Upper lobe of left lung (tissue), 6 donors: ENCODE results near the gene KLHL25. TPM values are rescaled to one million over a fixed set of nuclear protein-coding genes. Genes with fewer than 3 reads are reported as not detected.

ENCODE experiments used
- ATAC-seq, 2 donors: fragments of 200-7000 bp; cut with Tn5 transposase; one replicate each; pipeline ENCODE4 v1.9.1; 2022; ENCODE audit warnings: mild to moderate bottlenecking in 2 of 2, moderate library complexity in 2 of 2; ENCODE audit not compliant: low FRiP score in 2 of 2
- DNase-seq, 2 donors: peaks; one replicate each; pipeline ENCODE4 v3.0.0-alpha.2; 2019 to 2020
- H3K27ac ChIP-seq, 4 donors: fragments of 200-600 bp; sonication (generic); one replicate each; pipeline ENCODE4 v1.5.1; 2016 to 2019
- H3K27me3 ChIP-seq, 4 donors: fragments of 200-600 bp; sonication (generic); one replicate each; pipeline ENCODE4 v1.5.1; 2017 to 2019
- H3K36me3 ChIP-seq, 4 donors: fragments of 200-600 bp; sonication (generic); one replicate each; pipeline ENCODE4 v1.5.1; 2016 to 2019
- H3K4me1 ChIP-seq, 4 donors: fragments of 200-600 bp; sonication (generic); one replicate each; pipeline ENCODE4 v1.5.1; 2018 to 2019
- H3K4me3 ChIP-seq, 4 donors: fragments of 200-600 bp; sonication (generic); one replicate each; pipeline ENCODE4 v1.5.1; 2017 to 2019; ENCODE audit warnings: mild to moderate bottlenecking in 2 of 4, moderate library complexity in 1 of 4
- H3K9me3 ChIP-seq, 4 donors: fragments of 200-600 bp; sonication (generic); one replicate each; pipeline ENCODE4 v1.5.1; 2018 to 2019
- CTCF ChIP-seq, 6 experiments: fragments of 450-650 bp in 4 of 6; fragments of 200-600 bp in 2 of 6; sonication (generic) in 2 of 6; IDR thresholded peaks; one replicate each; pipeline ENCODE4 v1.5.1; 2016 to 2019; ENCODE audit warnings: antibody characterized with exemption in 6 of 6
- EP300 ChIP-seq, 4 donors: sonication (generic); formaldehyde crosslinking; IDR thresholded peaks; one replicate each; pipeline ENCODE4 v1.5.1; 2017; ENCODE audit warnings: antibody characterized with exemption in 4 of 4, control low read depth in 2 of 4
- POLR2A ChIP-seq, 4 donors: fragments of 450-650 bp; IDR thresholded peaks; one replicate each; pipeline ENCODE4 v1.5.1; 2016 to 2017; ENCODE audit warnings: antibody characterized with exemption in 4 of 4, mild to moderate bottlenecking in 2 of 4
- POLR2AphosphoS5 ChIP-seq, 2 donors: sonication (generic); formaldehyde crosslinking; IDR thresholded peaks; one replicate each; pipeline ENCODE4 v1.5.1; 2017; ENCODE audit warnings: antibody characterized with exemption in 2 of 2
- WGBS, 2 donors: methylation state at CpG; one replicate each; pipeline ENCODE4 v1.1.5; 2017 to 2018; 5-methylcytosine and 5-hydroxymethylcytosine counted together
- total RNA-seq, 6 donors: library from RNA; depleted of rRNA in 4 of 6; stranded (reverse); fragments of >200 nt in 4 of 6; gene quantifications; one replicate each; pipeline versions ENCODE4 v1.1.0 to v1.2.1, GENCODE V29; 2016 to 2021
- donor health status: DM: no; HTN: no; CAD: no; lungs with moderate emphysema.
- donor health status: DM: no; HTN: yes; CAD: no; lungs with severe emphysema.

Gene KLHL25
- total RNA-seq, 6 donors from 2014 or later, result 3.0 to 24.1 (median 5.6) TPM

GRCh38 chr15:85723960-85724945, 70.5 kb downstream of the KLHL25 start:
- Histone ChIP-seq H3K4me3 (no peak overlapping the region), H3K4me1 (peaks cover 26 to 36% (median 29%) of the 10 kb centered on the region in 4 donors), H3K27me3 (no peaks in the 10 kb centered on the region), H3K36me3 (peaks cover 65 to 98% (median 82%) of the 10 kb centered on the region in 4 donors), H3K27ac (peak overlapping the region; percentile 38 to 80 (median 72)), H3K9me3 (no peaks in the 10 kb centered on the region)
- no peak for DNase-seq
- TF ChIP-seq POLR2AphosphoS5 (IDR thresholded peaks at IDR 0.05) (no peak), POLR2A (IDR thresholded peaks at IDR 0.05) (peak in 1 of 4 donors; percentile 3)
- ATAC-seq, result no peak
- WGBS, 2 donors, result 49 to 51% methylated on average over 10 of the region's 10 CpGs

- TF ChIP-seq POLR2AphosphoS5 (IDR thresholded peaks at IDR 0.05) (no peak), EP300 (IDR thresholded peaks at IDR 0.05) (no peak)
- 67 to 72% methylated on average over 1 of the region's 1 CpG for WGBS, 2 donors
- ATAC-seq, result no peak
- Histone ChIP-seq H3K27ac (peak overlapping the region in 2 of 4 donors; percentile 8 to 46), H3K27me3 (no peaks in the 10 kb centered on the region), H3K36me3 (peaks cover 72 to 98% (median 86%) of the 10 kb centered on the region in 4 donors), H3K9me3 (no peaks in the 10 kb centered on the region), H3K4me3 (no peak overlapping the region), H3K4me1 (peaks cover 26 to 36% (median 28%) of the 10 kb centered on the region in 4 donors)
- DNase-seq, result no peak
These were observed 72.2 kb downstream of the KLHL25 start for GRCh38 chr15:85722374-85723152.

- H3K27ac ChIP-seq, result no peak overlapping the region
- peaks cover 75 to 98% (median 89%) of the 10 kb centered on the region in 4 donors for H3K36me3 ChIP-seq
These were observed 75.7 kb downstream of the KLHL25 start for GRCh38 chr15:85718981-85719380.

GRCh38 chr15:85718271-85718971, 76.3 kb downstream of the KLHL25 start:
- WGBS, 2 donors, result 84 to 88% methylated on average over 12 of the region's 12 CpGs
- Histone ChIP-seq H3K27me3 (no peaks in the 10 kb centered on the region), H3K36me3 (peaks cover 80 to 98% (median 88%) of the 10 kb centered on the region in 4 donors), H3K9me3 (no peaks in the 10 kb centered on the region), H3K4me3 (no peak overlapping the region), H3K27ac (no peak overlapping the region), H3K4me1 (peaks cover under 1 to 3% (median 2%) of the 10 kb centered on the region in 4 donors)
- TF ChIP-seq POLR2A (IDR thresholded peaks at IDR 0.05) (no peak), EP300 (IDR thresholded peaks at IDR 0.05) (no peak), POLR2AphosphoS5 (IDR thresholded peaks at IDR 0.05) (no peak), CTCF (IDR thresholded peaks at IDR 0.05) (no peak)
- DNase-seq (no peak), ATAC-seq (no peak)

More at GRCh38 chr15:85718981-85719380, 75.7 kb downstream of the KLHL25 start:
- TF ChIP-seq POLR2AphosphoS5 (IDR thresholded peaks at IDR 0.05) (no peak), EP300 (IDR thresholded peaks at IDR 0.05) (no peak), CTCF (IDR thresholded peaks at IDR 0.05) (no peak), POLR2A (IDR thresholded peaks at IDR 0.05) (no peak)
- WGBS, 2 donors, result 93 to 94% methylated on average over 4 of the region's 4 CpGs
- H3K4me1 ChIP-seq, result peaks cover 6 to 7% (median 6%) of the 10 kb centered on the region in 4 donors
- DNase-seq, result no peak
- no peak overlapping the region for H3K4me3 ChIP-seq
- no peaks in the 10 kb centered on the region for H3K9me3 ChIP-seq
- no peak for ATAC-seq
- H3K27me3 ChIP-seq, result no peaks in the 10 kb centered on the region

- Histone ChIP-seq H3K36me3 (peaks cover 72 to 98% (median 83%) of the 10 kb centered on the region in 4 donors), H3K27ac (peak overlapping the region in 1 of 4 donors; percentile 5), H3K27me3 (no peaks in the 10 kb centered on the region), H3K4me1 (no peaks in the 10 kb centered on the region), H3K4me3 (no peak overlapping the region), H3K9me3 (no peaks in the 10 kb centered on the region)
- TF ChIP-seq EP300 (IDR thresholded peaks at IDR 0.05) (no peak), POLR2A (IDR thresholded peaks at IDR 0.05) (no peak), CTCF (IDR thresholded peaks at IDR 0.05) (no peak), POLR2AphosphoS5 (IDR thresholded peaks at IDR 0.05) (no peak)
- ATAC-seq, result no peak
- no peak for DNase-seq
- WGBS, 2 donors, result 90 to 94% methylated on average over 2 of the region's 2 CpGs
These were observed 77.5 kb downstream of the KLHL25 start for GRCh38 chr15:85717212-85717611.
